Activated CD4-positive, alpha-beta T cell treated with anti-CD3 and anti-CD28 coated beads for 36 hours (primary cell): ENCODE data around the gene TRIM66. TPM values are rescaled to one million over a fixed set of nuclear protein-coding genes. Genes with fewer than 3 reads are reported as not detected.
A peak's percentile ranks its signal among the peaks of the same experiment; 100 is the strongest.

Experiments used
- ATAC-seq: fragments of 200-7000 bp; cut with Tn5 transposase; one replicate; pipeline ENCODE4 v1.10.0; 2021; ENCODE audit warnings: mild to moderate bottlenecking, moderate library complexity
- CTCF ChIA-PET: fragments of 350-600 bp; sonication (Branson Sonifier 250); formaldehyde crosslinking; loops from one replicate; lab custom pipeline; 2021; ENCODE audit warnings: antibody characterized with exemption; lab: Charles Lee
- POLR2A ChIA-PET: fragments of 350-600 bp; sonication (Branson Sonifier 250); formaldehyde crosslinking; loops from one replicate; lab custom pipeline; 2021; ENCODE audit warnings: antibody characterized with exemption, inconsistent platforms; lab: Charles Lee
- DNase-seq: peaks from one replicate; pipeline ENCODE4 v3.0.0-alpha.2; 2020
- H3K27ac Mint-ChIP-seq: one replicate; pipeline ENCODE4 v1.8.0; 2021; ENCODE audit warnings: mixed read lengths
- H3K27me3 Mint-ChIP-seq: one replicate; pipeline ENCODE4 v1.8.0; 2021; ENCODE audit warnings: mixed read lengths
- H3K36me3 Mint-ChIP-seq: one replicate; pipeline ENCODE4 v1.8.0; 2021; ENCODE audit warnings: low read depth, mixed read lengths
- H3K4me1 Mint-ChIP-seq: one replicate; pipeline ENCODE4 v1.8.0; 2021; ENCODE audit warnings: mixed read lengths
- H3K4me3 Mint-ChIP-seq: one replicate; pipeline ENCODE4 v1.8.0; 2021; ENCODE audit warnings: mild to moderate bottlenecking, moderate library complexity, mixed read lengths
- H3K9me3 Mint-ChIP-seq: one replicate; pipeline ENCODE4 v1.8.0; 2021; ENCODE audit warnings: low read depth, mixed read lengths
- intact Hi-C, 2 experiments: fragments of 100-400 bp; cut with DNase I in 1 of 2; cut with micrococcal nuclease in 1 of 2; formaldehyde crosslinking; loops; one replicate each; pipeline versions ENCODE4 v1.14.2 to v1.15.1; 2022 to 2024; cut with DNase I, micrococcal nuclease
- total RNA-seq, 2 experiments: library from RNA; stranded (reverse); gene quantifications; one replicate each; pipeline ENCODE4 v1.2.3, GENCODE V29; 2021

Gene TRIM66, protein sequence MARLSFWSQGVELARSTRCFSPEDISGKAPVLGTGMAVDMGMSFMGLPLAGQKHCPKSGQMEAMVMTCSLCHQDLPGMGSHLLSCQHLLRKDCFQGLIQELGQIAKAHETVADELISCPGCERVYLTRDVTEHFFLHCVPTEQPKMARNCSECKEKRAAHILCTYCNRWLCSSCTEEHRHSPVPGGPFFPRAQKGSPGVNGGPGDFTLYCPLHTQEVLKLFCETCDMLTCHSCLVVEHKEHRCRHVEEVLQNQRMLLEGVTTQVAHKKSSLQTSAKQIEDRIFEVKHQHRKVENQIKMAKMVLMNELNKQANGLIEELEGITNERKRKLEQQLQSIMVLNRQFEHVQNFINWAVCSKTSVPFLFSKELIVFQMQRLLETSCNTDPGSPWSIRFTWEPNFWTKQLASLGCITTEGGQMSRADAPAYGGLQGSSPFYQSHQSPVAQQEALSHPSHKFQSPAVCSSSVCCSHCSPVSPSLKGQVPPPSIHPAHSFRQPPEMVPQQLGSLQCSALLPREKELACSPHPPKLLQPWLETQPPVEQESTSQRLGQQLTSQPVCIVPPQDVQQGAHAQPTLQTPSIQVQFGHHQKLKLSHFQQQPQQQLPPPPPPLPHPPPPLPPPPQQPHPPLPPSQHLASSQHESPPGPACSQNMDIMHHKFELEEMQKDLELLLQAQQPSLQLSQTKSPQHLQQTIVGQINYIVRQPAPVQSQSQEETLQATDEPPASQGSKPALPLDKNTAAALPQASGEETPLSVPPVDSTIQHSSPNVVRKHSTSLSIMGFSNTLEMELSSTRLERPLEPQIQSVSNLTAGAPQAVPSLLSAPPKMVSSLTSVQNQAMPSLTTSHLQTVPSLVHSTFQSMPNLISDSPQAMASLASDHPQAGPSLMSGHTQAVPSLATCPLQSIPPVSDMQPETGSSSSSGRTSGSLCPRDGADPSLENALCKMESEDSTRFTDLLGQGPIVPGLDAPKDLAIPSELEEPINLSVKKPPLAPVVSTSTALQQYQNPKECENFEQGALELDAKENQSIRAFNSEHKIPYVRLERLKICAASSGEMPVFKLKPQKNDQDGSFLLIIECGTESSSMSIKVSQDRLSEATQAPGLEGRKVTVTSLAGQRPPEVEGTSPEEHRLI (N-terminal part only)
- total RNA-seq, result 10 to 100 TPM; 18.3 to 19.5 TPM

DNA sequence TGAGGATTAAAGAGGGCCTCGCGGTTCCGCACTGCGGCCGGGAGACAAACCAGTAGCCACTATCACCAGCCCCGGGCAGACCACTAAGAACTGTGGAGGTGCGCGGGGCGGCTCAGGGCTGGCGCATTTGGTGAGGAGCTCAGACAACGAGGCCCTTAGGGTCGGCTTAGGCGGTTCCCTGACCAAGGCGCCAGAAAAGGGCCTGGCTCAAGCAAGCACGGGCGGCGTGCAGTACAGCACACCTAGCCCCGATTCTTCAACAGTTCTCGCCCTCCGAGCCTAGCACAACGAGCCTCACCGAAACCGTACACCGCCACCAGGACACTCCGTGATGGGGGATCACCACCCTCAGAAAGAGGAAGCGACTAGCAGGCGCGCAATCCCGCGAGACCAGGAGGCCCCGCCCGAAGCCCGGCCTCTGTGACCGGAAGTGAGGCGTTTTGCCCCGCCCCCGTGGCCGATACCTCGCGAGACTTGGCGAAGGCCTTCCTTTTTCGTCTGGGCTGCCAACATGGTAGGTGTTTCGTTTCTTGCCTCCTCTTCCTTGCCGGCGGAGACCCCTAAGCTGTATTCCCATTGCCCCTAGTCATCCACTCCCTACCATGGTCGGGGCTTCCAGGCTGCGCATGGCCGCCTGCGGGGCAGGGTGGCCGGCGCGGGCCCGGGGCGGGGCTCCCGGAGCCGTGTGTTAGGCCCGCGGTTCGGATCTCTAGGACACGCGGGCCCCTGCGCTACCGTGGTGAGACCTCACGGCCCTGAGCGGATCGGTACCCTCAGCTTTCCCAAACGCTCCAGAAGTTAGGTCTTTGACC lies at the start of gene TRIM66, which contains the start of gene RPL27A:
TSS of gene TRIM66 (minus strand) at position 363 of the 812 bp plus-strand sequence. CDS start 10,391 bp downstream, outside the sequence.
TSS of gene RPL27A (plus strand) at position 490 of the 812 bp plus-strand sequence. CDS start at position 512, 22 bp downstream.
- peaks cover 2% of the 10 kb centered on the region for H3K9me3 Mint-ChIP-seq
- peak within 1 kb of the TSS; percentile 97 for H3K4me3 Mint-ChIP-seq
- H3K27me3 Mint-ChIP-seq, result no peaks in the 10 kb centered on the region
- DNase-seq (peak; percentile 99), ATAC-seq (peak; percentile 96)
- H3K4me1 Mint-ChIP-seq, result peaks cover 46% of the 10 kb centered on the region
- H3K27ac Mint-ChIP-seq, result peak within 1 kb of the TSS; percentile 98
- intact Hi-C loops, result loop anchor here (1.0 to 10.0 kb wide), 13 partner anchors 229 to 1772 kb away; partner anchors contain the start of genes TMEM9B (in 2 of the 2), ADM (in 1 of the 2), AKIP1 (in 1 of the 2) and AMPD3 (in 1 of the 2)
- peaks cover 73% of the 10 kb centered on the region for H3K36me3 Mint-ChIP-seq
- CTCF ChIA-PET, result interaction anchor here (0.6 kb wide), 2 partner anchors 277 to 1009 kb away, joined by 3 read pairs; no protein-coding TSS in a partner anchor
- POLR2A ChIA-PET, result interaction anchor here (0.8 to 1.5 kb wide), 2 partner anchors 15 to 89 kb away, joined by 3 read pairs; partner anchors contain the start of gene STK33

DNA sequence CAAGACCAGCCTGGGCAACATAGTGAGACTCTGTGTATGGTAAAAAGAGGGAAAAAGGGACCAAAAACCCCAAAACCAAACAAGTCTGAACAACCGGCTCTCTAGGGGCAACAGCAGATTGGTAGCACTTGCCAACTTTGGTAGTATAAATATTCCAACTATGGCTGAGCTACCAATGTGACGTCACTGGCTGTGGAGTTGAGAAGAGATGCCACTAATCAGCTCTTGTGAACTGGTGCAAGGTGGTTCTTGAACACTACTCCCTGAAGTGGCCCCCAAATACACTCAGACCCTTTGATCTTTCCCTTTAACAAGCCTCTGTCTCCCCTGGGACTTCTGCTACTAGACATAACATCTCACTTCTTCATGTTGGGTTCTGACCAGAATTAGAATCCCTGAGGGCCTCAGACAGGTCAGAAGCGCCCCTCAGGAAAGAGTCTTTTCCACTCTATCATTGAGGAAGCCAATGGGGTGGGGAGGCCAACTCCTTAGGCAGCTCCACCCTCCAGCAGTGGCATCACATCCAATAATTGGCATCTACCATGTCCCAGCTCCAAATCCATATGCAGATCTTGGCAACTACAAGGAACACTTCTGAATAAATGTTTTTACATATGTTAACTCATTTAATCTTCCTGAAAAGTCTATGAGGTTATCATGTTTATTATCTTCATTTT lies 49.3 kb upstream of the TRIM66 start:
- no peaks in the 10 kb centered on the region for H3K4me1 Mint-ChIP-seq
- ChIA-PET CTCF (interaction anchor here (0.7 kb wide), 1 partner anchor 211 kb away, joined by 3 read pairs; no protein-coding TSS in a partner anchor), POLR2A (no interaction called here)
- no peak overlapping the region for H3K4me3 Mint-ChIP-seq
- no peak for ATAC-seq
- no peaks in the 10 kb centered on the region for H3K27me3 Mint-ChIP-seq
- intact Hi-C loops, result no loop called here
- H3K27ac Mint-ChIP-seq, result no peak overlapping the region
- DNase-seq, result no peak
- H3K9me3 Mint-ChIP-seq, result no peaks in the 10 kb centered on the region
- no peaks in the 10 kb centered on the region for H3K36me3 Mint-ChIP-seq

DNA sequence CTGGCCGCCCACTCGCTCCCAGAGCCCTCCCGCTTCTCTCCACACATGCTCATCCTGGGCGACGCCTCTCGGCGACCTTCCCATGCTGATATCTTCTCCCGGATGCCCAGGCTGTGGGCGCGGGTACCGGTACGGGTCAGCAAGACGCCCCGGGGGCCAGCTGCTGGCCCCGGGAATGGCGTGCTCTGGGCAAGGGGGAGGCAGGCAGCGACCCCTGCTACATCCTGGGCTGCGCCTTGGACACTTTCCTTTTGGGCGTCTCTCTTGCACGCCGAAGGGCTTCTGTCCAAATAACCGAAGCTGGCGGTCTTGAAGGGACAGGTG lies 48.2 kb upstream of the TRIM66 start:
- H3K27me3 Mint-ChIP-seq, result no peaks in the 10 kb centered on the region
- no peak overlapping the region for H3K4me3 Mint-ChIP-seq
- H3K9me3 Mint-ChIP-seq, result no peaks in the 10 kb centered on the region
- intact Hi-C loops, result no loop called here
- no peak overlapping the region for H3K27ac Mint-ChIP-seq
- ChIA-PET CTCF (no interaction called here), POLR2A (interaction anchor here (1.1 kb wide), 1 partner anchor 37 kb away, joined by 3 read pairs; no protein-coding TSS in a partner anchor)
- H3K36me3 Mint-ChIP-seq, result no peaks in the 10 kb centered on the region
- ATAC-seq (no peak), DNase-seq (no peak)
- no peaks in the 10 kb centered on the region for H3K4me1 Mint-ChIP-seq

DNA sequence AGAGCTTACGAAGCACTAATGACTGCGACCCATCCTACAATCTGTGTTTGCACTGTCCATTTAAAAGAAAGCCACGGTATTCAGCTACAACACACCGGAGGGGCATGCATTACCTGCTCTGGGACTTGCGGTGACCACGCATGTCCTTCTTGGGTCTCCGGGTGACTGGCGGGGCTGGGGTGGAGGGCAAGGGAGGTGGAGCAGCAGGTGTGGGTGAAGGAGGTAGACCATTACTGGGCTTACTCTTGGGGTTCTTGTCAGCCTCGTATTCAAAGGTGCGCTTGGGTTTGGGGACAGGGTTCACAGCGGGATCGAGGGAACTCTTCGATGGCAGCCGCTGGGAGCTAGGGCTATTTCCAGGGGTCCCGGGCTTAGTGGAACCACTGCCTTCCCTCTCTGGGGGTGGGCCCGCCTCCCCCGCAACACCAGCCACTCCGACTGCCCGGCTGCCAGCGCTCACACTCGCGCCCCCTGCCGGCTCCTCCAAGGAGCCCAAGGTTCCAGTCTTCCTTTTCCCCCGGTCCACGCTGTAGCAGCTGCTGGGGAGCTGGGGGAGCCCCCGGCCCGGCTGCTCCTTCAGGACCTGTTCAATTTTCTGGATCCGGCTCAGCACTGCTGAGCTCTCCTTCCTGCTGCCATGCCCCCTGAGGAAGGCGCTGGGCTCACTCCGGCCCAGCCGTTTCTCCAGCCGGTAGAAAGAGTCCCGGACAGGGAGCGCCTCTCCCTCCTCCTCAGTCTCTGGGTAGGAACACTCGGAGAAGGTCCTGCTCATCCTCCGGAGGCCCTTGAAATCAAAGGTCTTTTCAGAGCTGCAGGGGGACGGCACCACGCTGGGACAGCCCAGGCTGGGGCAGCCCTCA lies 47.6 kb upstream of the TRIM66 start:
- intact Hi-C loops, result no loop called here
- Mint-ChIP-seq H3K36me3 (no peaks in the 10 kb centered on the region), H3K27ac (no peak overlapping the region), H3K9me3 (no peaks in the 10 kb centered on the region), H3K4me1 (no peaks in the 10 kb centered on the region), H3K4me3 (no peak overlapping the region), H3K27me3 (no peaks in the 10 kb centered on the region)
- POLR2A ChIA-PET, result interaction anchor here (1.1 kb wide), 1 partner anchor 36 kb away, joined by 3 read pairs; no protein-coding TSS in a partner anchor
- DNase-seq (no peak), ATAC-seq (no peak)
- CTCF ChIA-PET, result interaction anchor here (0.6 to 1.4 kb wide), 2 partner anchors 20 to 111 kb away, joined by 3 to 4 read pairs; no protein-coding TSS in a partner anchor

DNA sequence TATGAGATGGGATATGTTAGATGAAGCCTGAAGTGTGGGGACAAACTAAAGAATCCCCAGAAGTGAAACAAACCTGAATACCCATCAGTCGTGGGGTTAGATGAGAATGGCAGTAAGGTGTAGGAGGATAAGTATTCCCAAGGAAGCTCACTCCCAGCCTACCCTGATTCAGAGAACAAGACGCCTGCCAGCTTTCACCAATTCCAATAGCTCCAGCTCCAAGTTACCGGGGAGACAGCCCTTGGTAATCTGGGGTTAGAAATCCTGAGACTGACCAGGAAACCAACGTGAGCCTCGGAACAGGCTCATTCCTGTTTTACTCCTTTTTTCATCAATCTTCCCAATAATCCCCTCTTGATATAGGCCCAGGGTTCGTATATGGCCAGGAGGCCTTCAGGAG lies 46.6 kb upstream of the TRIM66 start:
- H3K36me3 Mint-ChIP-seq, result no peaks in the 10 kb centered on the region
- ChIA-PET CTCF (interaction anchor here (1.4 kb wide), 1 partner anchor 21 kb away, joined by 4 read pairs; no protein-coding TSS in a partner anchor), POLR2A (no interaction called here)
- ATAC-seq, result no peak
- H3K27ac Mint-ChIP-seq, result no peak overlapping the region
- intact Hi-C loops, result no loop called here
- DNase-seq, result no peak
- no peak overlapping the region for H3K4me3 Mint-ChIP-seq
- no peaks in the 10 kb centered on the region for H3K4me1 Mint-ChIP-seq
- no peaks in the 10 kb centered on the region for H3K9me3 Mint-ChIP-seq
- no peaks in the 10 kb centered on the region for H3K27me3 Mint-ChIP-seq

GRCh38 chr11:8728563-8728962 lies 46.1 kb upstream of the TRIM66 start:
- Mint-ChIP-seq H3K9me3 (no peaks in the 10 kb centered on the region), H3K27me3 (no peaks in the 10 kb centered on the region), H3K36me3 (no peaks in the 10 kb centered on the region), H3K27ac (no peak overlapping the region), H3K4me1 (no peaks in the 10 kb centered on the region), H3K4me3 (no peak overlapping the region)
- ChIA-PET CTCF (interaction anchor here (1.4 kb wide), 1 partner anchor 22 kb away, joined by 4 read pairs; no protein-coding TSS in a partner anchor), POLR2A (no interaction called here)
- intact Hi-C loops, result no loop called here
- no peak for ATAC-seq
- no peak for DNase-seq

GRCh38 chr11:8726395-8726794 lies 43.9 kb upstream of the TRIM66 start:
- ChIA-PET POLR2A (no interaction called here), CTCF (interaction anchor here (1.0 kb wide), 1 partner anchor 233 kb away, joined by 4 read pairs; no protein-coding TSS in a partner anchor)
- H3K27ac Mint-ChIP-seq, result no peak overlapping the region
- ATAC-seq (no peak), DNase-seq (no peak)
- H3K36me3 Mint-ChIP-seq, result no peaks in the 10 kb centered on the region
- H3K4me3 Mint-ChIP-seq, result no peak overlapping the region
- intact Hi-C loops, result no loop called here
- H3K27me3 Mint-ChIP-seq, result no peaks in the 10 kb centered on the region
- no peaks in the 10 kb centered on the region for H3K9me3 Mint-ChIP-seq
- H3K4me1 Mint-ChIP-seq, result no peaks in the 10 kb centered on the region

- Mint-ChIP-seq H3K4me1 (no peaks in the 10 kb centered on the region), H3K27me3 (peaks cover 2% of the 10 kb centered on the region), H3K27ac (no peak overlapping the region), H3K9me3 (no peaks in the 10 kb centered on the region), H3K4me3 (no peak overlapping the region), H3K36me3 (no peaks in the 10 kb centered on the region)
- ATAC-seq (no peak), DNase-seq (no peak)
- intact Hi-C loops, result no loop called here
- CTCF ChIA-PET, result no interaction called here
- POLR2A ChIA-PET, result no interaction called here
These were observed 42.2 kb upstream of the TRIM66 start for GRCh38 chr11:8724682-8725081.

DNA sequence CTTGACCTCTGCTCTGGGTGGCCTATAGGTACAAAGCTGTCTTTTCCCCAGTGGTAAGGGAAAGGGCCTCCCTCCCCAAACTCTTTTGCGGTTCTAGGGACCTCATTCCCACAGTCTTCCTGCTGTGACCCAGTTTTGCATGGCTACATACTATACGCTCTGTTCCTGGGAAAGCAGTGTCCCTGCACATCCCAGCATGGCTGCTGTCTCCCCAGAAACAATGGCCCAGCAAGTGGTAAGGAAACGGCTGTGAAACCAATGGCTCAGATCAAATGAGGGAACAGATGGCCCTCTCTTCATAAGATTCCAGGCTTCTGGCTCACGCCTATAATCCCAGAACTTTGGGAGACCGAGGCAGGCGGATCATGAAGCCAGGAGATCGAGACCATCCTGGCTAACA lies 41.2 kb upstream of the TRIM66 start:
- ChIA-PET POLR2A (no interaction called here), CTCF (no interaction called here)
- Mint-ChIP-seq H3K4me1 (no peaks in the 10 kb centered on the region), H3K36me3 (no peaks in the 10 kb centered on the region), H3K27ac (no peak overlapping the region), H3K9me3 (no peaks in the 10 kb centered on the region), H3K27me3 (peaks cover 2% of the 10 kb centered on the region), H3K4me3 (no peak overlapping the region)
- DNase-seq (no peak), ATAC-seq (no peak)
- intact Hi-C loops, result no loop called here
